H1 (cell line): Measurements from ENCODE around the gene PNMA1. TPM values are rescaled to one million over a fixed set of nuclear protein-coding genes. Genes with fewer than 3 reads are reported as not detected.

Experiments
- CTCF ChIA-PET: fragments of 300-600 bp; sonication (Branson Sonifier 250); formaldehyde crosslinking; loops from one replicate; lab custom pipeline; 2021; ENCODE audit not compliant: partially characterized antibody; lab: Charles Lee
- POLR2A ChIA-PET: fragments of 300-600 bp; sonication (Branson Sonifier 250); formaldehyde crosslinking; loops from one replicate; lab custom pipeline; 2021; ENCODE audit warnings: inconsistent platforms; ENCODE audit not compliant: partially characterized antibody; lab: Charles Lee
- DNase-seq, 2 experiments: peaks; one replicate each; pipeline versions ENCODE4 v3.0.0 to v3.0.0-alpha.2; 2010 to 2022; ENCODE audit warnings: low spot score in 2 of 2, low read depth in 1 of 2, mixed read lengths in 1 of 2
- FAIRE-seq: peaks from 2 replicates; lab custom pipeline; 2011; peaks lifted over from hg19 to GRCh38; lab: Jason Lieb, UNC
- H2AFZ ChIP-seq: 2 replicates; pipeline ENCODE4 v1.8.1; 2012; ENCODE audit warnings: low read length, inconsistent platforms
- H2AK5ac ChIP-seq: 2 replicates; pipeline ENCODE4 v1.6.1; 2013; ENCODE audit warnings: low read depth, low read length
- H2BK120ac ChIP-seq: replicated peaks from 2 replicates; pipeline ENCODE3; 2013; ENCODE audit warnings: low read depth, low read length, inconsistent platforms
- H2BK12ac ChIP-seq: 2 replicates; pipeline ENCODE4 v1.6.1; 2013; ENCODE audit warnings: low read depth, low read length
- H2BK15ac ChIP-seq: 2 replicates; pipeline ENCODE4 v1.6.1; 2013; ENCODE audit warnings: low read length
- H2BK20ac ChIP-seq: 2 replicates; pipeline ENCODE4 v1.6.1; 2013; ENCODE audit warnings: low read length
- H2BK5ac ChIP-seq: 2 replicates; pipeline ENCODE4 v1.6.1; 2013; ENCODE audit warnings: low read depth, low read length
- H3K14ac ChIP-seq: 2 replicates; pipeline ENCODE4 v1.6.1; 2013; ENCODE audit warnings: inconsistent platforms; ENCODE audit not compliant: insufficient read length
- H3K18ac ChIP-seq: 2 replicates; pipeline ENCODE4 v1.6.1; 2013; ENCODE audit warnings: low read length; ENCODE audit errors: extremely low read depth
- H3K23ac ChIP-seq: 2 replicates; pipeline ENCODE4 v1.6.1; 2013; ENCODE audit warnings: inconsistent platforms; ENCODE audit not compliant: insufficient read length
- H3K23me2 ChIP-seq: 2 replicates; pipeline ENCODE4 v1.6.1; 2013; ENCODE audit warnings: low read depth, low read length
- H3K27ac ChIP-seq: 2 replicates; pipeline ENCODE4 v1.6.1; 2011; ENCODE audit warnings: low read depth, low read length, inconsistent platforms
- H3K27me3 ChIP-seq, 4 experiments: replicated peaks in 1 of 4; 1 replicate in 1 of 4; 2 replicates in 3 of 4; pipeline versions ENCODE4 v1.6.1 to v1.8.1; 2011 to 2013; ENCODE audit warnings: low read length in 3 of 4, mild to moderate bottlenecking in 3 of 4, inconsistent platforms in 2 of 4, mixed read lengths in 2 of 4, moderate library complexity in 1 of 4; ENCODE audit not compliant: control insufficient read depth in 3 of 4, insufficient read depth in 3 of 4; ENCODE audit errors: extremely low read depth in 1 of 4
- H3K36me3 ChIP-seq, 4 experiments: 2 replicates each; pipeline versions ENCODE4 v1.6.1 to v1.8.1; 2011 to 2013; ENCODE audit warnings: mild to moderate bottlenecking in 4 of 4, low read length in 3 of 4, moderate library complexity in 2 of 4, control low read depth in 1 of 4, inconsistent platforms in 1 of 4; ENCODE audit not compliant: insufficient read depth in 4 of 4, control insufficient read depth in 2 of 4
- H3K4ac ChIP-seq: replicated peaks from 2 replicates; pipeline ENCODE3; 2013; ENCODE audit warnings: low read length, low read depth, mixed read lengths, inconsistent platforms; ENCODE audit not compliant: insufficient read length
- H3K4me1 ChIP-seq, 4 experiments: replicated peaks in 1 of 4; 1 replicate in 1 of 4; 2 replicates in 3 of 4; pipeline versions ENCODE4 v1.6.1 to v1.8.1; 2011 to 2013; ENCODE audit warnings: low read length in 3 of 4, inconsistent platforms in 2 of 4, mixed read lengths in 1 of 4; ENCODE audit not compliant: insufficient read depth in 4 of 4, control insufficient read depth in 3 of 4
- H3K4me2 ChIP-seq, 2 experiments: 2 replicates each; pipeline versions ENCODE4 v1.6.1 to v1.8.1; 2011 to 2013; ENCODE audit warnings: low read depth in 2 of 2, low read length in 2 of 2, control low read depth in 1 of 2, inconsistent platforms in 1 of 2, mild to moderate bottlenecking in 1 of 2; ENCODE audit not compliant: insufficient read depth in 1 of 2
- H3K4me3 ChIP-seq, 4 experiments: fragments of 200-600, 300-600 bp in 1 of 4; sonication (generic), shearing (Covaris generic), sonication (Bioruptor Twin) in 1 of 4; 2 replicates each; pipeline versions ENCODE4 v1.5.1 to v1.8.1; 2011 to 2016; ENCODE audit warnings: low read length in 4 of 4, low read depth in 3 of 4, control low read depth in 2 of 4, inconsistent platforms in 2 of 4, mild to moderate bottlenecking in 2 of 4, mixed read lengths in 1 of 4, moderate library complexity in 1 of 4; ENCODE audit not compliant: insufficient read depth in 2 of 4; ENCODE audit errors: extremely low read depth in 1 of 4
- H3K56ac ChIP-seq: replicated peaks from 2 replicates; pipeline ENCODE3; 2013; ENCODE audit warnings: low read depth, mild to moderate bottlenecking, mixed read lengths, low read length, inconsistent platforms; ENCODE audit not compliant: insufficient read length
- H3K79me1 ChIP-seq: 2 replicates; pipeline ENCODE4 v1.6.1; 2013; ENCODE audit warnings: low read depth, low read length, control low read depth
- H3K79me2 ChIP-seq, 2 experiments: 2 replicates each; pipeline versions ENCODE4 v1.6.1 to v1.8.1; 2012 to 2013; ENCODE audit warnings: low read length in 2 of 2, mild to moderate bottlenecking in 2 of 2, inconsistent platforms in 1 of 2; ENCODE audit not compliant: insufficient read depth in 2 of 2, control insufficient read depth in 1 of 2
- H3K9ac ChIP-seq, 4 experiments: replicated peaks in 1 of 4; 1 replicate in 1 of 4; 2 replicates in 3 of 4; pipeline versions ENCODE4 v1.6.1 to v1.8.1; 2011 to 2013; ENCODE audit warnings: low read depth in 3 of 4, low read length in 3 of 4, control low read depth in 2 of 4, mild to moderate bottlenecking in 2 of 4, moderate library complexity in 2 of 4, inconsistent platforms in 1 of 4; ENCODE audit errors: extremely low read depth in 1 of 4
- H3K9me3 ChIP-seq, 2 experiments: 2 replicates each; pipeline versions ENCODE4 v1.6.1 to v1.8.1; 2012 to 2013; ENCODE audit warnings: mild to moderate bottlenecking in 2 of 2, moderate library complexity in 2 of 2, control low read depth in 1 of 2, inconsistent platforms in 1 of 2, low read depth in 1 of 2, low read length in 1 of 2, mixed read lengths in 1 of 2; ENCODE audit not compliant: insufficient read depth in 2 of 2
- H4K20me1 ChIP-seq, 2 experiments: replicated peaks in 1 of 2; 2 replicates each; pipeline versions ENCODE3 to v1.8.1; 2011 to 2013; ENCODE audit warnings: inconsistent platforms in 2 of 2, low read length in 2 of 2, mild to moderate bottlenecking in 1 of 2; ENCODE audit not compliant: insufficient read depth in 2 of 2, control insufficient read depth in 1 of 2
- H4K5ac ChIP-seq: 2 replicates; pipeline ENCODE4 v1.6.1; 2013; ENCODE audit warnings: low read length, low read depth, mixed read lengths, inconsistent platforms; ENCODE audit not compliant: insufficient read length
- H4K8ac ChIP-seq: 2 replicates; pipeline ENCODE4 v1.8.0; 2013; ENCODE audit warnings: mild to moderate bottlenecking, moderate library complexity, low read length, inconsistent platforms; ENCODE audit not compliant: insufficient read depth; ENCODE audit errors: extremely low read depth
- H4K91ac ChIP-seq: replicated peaks from 2 replicates; pipeline ENCODE3; 2013; ENCODE audit warnings: low read length, mixed read lengths, inconsistent platforms; ENCODE audit not compliant: insufficient read length
- BACH1 ChIP-seq: IDR thresholded peaks from 2 replicates; pipeline ENCODE4 v1.6.1; 2012; ENCODE audit warnings: low read length, improper control_type of control experiment
- CTBP2 ChIP-seq: IDR thresholded peaks from 2 replicates; pipeline ENCODE4 v1.7.0; 2011; ENCODE audit warnings: borderline replicate concordance, mild to moderate bottlenecking, moderate library complexity, mixed read lengths, low read length; ENCODE audit not compliant: insufficient read depth, insufficient read length
- GABPA ChIP-seq: IDR thresholded peaks from 2 replicates; pipeline ENCODE4 v1.6.1; 2011; ENCODE audit warnings: mild to moderate bottlenecking, low read length, moderate library complexity, borderline replicate concordance; ENCODE audit not compliant: insufficient read depth
- KDM1A ChIP-seq: fragments of 200-600, 300-600 bp; sonication (generic); IDR thresholded peaks from 2 replicates; pipeline ENCODE4 v1.7.1; 2016; ENCODE audit warnings: mild to moderate bottlenecking, low read length, borderline replicate concordance
- KDM4A ChIP-seq: IDR thresholded peaks from one replicate; pipeline ENCODE4 v1.7.1; 2012; ENCODE audit warnings: low read depth, mild to moderate bottlenecking, moderate library complexity, low read length, inconsistent platforms; ENCODE audit not compliant: severe bottlenecking
- KDM5A ChIP-seq: fragments of 200-600 bp; IDR thresholded peaks from 2 replicates; pipeline ENCODE4 v1.7.1; 2012; ENCODE audit warnings: mild to moderate bottlenecking, low read length, inconsistent platforms, mixed read lengths
- NRF1 ChIP-seq: IDR thresholded peaks from 2 replicates; pipeline ENCODE4 v1.6.1; 2011; ENCODE audit warnings: mild to moderate bottlenecking, low read depth, low read length, improper control_type of control experiment
- RAD21 ChIP-seq, 2 experiments: IDR thresholded peaks in 1 of 2; conservative IDR thresholded peaks in 1 of 2; 2 replicates each; pipeline ENCODE4 v1.6.1; 2011; ENCODE audit warnings: low read depth in 2 of 2, low read length in 2 of 2, improper control_type of control experiment in 1 of 2, inconsistent platforms in 1 of 2, mild to moderate bottlenecking in 1 of 2, moderate library complexity in 1 of 2
- RFX5 ChIP-seq: IDR thresholded peaks from 2 replicates; pipeline ENCODE4 v1.6.1; 2011; ENCODE audit warnings: low read depth, low read length, improper control_type of control experiment, borderline replicate concordance
- SAP30 ChIP-seq: fragments of 300-600 bp; sonication (generic); IDR thresholded peaks from 2 replicates; pipeline ENCODE4 v1.7.1; 2012; ENCODE audit warnings: low read length, moderate library complexity, mild to moderate bottlenecking, inconsistent platforms; ENCODE audit not compliant: insufficient read depth, insufficient replicate concordance
- SP1 ChIP-seq: IDR thresholded peaks from 2 replicates; pipeline ENCODE4 v1.6.1; 2011; ENCODE audit warnings: low read depth, low read length
- SP4 ChIP-seq: IDR thresholded peaks from 2 replicates; pipeline ENCODE4 v1.6.1; 2012; ENCODE audit warnings: low read length, inconsistent platforms
- SUZ12 ChIP-seq: fragments of 200-600 bp; sonication (generic); IDR thresholded peaks from 2 replicates; pipeline ENCODE4 v1.6.1; 2012; ENCODE audit warnings: mild to moderate bottlenecking, inconsistent platforms, low read length, moderate library complexity, mixed read lengths
- TBP ChIP-seq: IDR thresholded peaks from 2 replicates; pipeline ENCODE4 v1.6.1; 2011; ENCODE audit warnings: low read depth, low read length, improper control_type of control experiment
- WGBS, 2 experiments: shearing (Covaris generic) in 1 of 2; methylation state at CpG; one replicate each; pipeline versions ENCODE4 v1.1.6 to v1.1.7; 2013 to 2015; ENCODE audit warnings: low lambda C conversion rate in 2 of 2, mixed read lengths in 2 of 2, inconsistent platforms in 1 of 2, low coverage in 1 of 2, missing lambda C conversion rate in 1 of 2; ENCODE audit not compliant: insufficient replicate concordance in 2 of 2, insufficient coverage in 1 of 2, insufficient read length in 1 of 2; ENCODE audit errors: extremely low coverage in 1 of 2, missing lambda C conversion rate in 1 of 2; 5-methylcytosine and 5-hydroxymethylcytosine counted together
- polyA plus RNA-seq, 7 experiments: library from polyadenylated mRNA; depleted of rRNA in 3 of 7; stranded (reverse) in 5 of 7; unstranded in 2 of 7; fragments of >200 nt in 5 of 7; fragments of 200-250 nt in 2 of 7; gene quantifications; 1 replicate in 5 of 7; 2 replicates in 1 of 7; 4 replicates in 1 of 7; pipeline versions ENCODE4 v1.2.1 to v1.2.3, GENCODE V29; 2011 to 2013; ENCODE audit warnings: missing spikeins in 2 of 7, mixed read lengths in 2 of 7
- total RNA-seq: library from RNA; stranded (reverse); fragmentation: NEBNext Ultra II Directional; extraction: Animal tissue kit (Norgen Biotek cat#: 25700); gene quantifications from 2 replicates; pipeline ENCODE4 v1.2.1, GENCODE V29; 2021

Gene PNMA1
- total and polyA plus RNA-seq, 2 of the 8 experiments (the other 6 are each of a cell fraction or from before 2014, with no cell fraction given): 15.8 to 52.7 TPM

GRCh38 chr14:73731111-73731510 is 16.9 kb upstream of the PNMA1 start:
- Histone ChIP-seq H2AFZ (no peak overlapping the region), H3K36me3 (peaks cover 0 to 4% (median 0%) of the 10 kb centered on the region in 4 experiments; a peak in 2 of 8 replicates), H3K4me2 (no peak overlapping the region), H3K27ac (no peak overlapping the region), H4K20me1 (no peaks in the 10 kb centered on the region), H2BK12ac (no peak overlapping the region), H4K8ac (no peak overlapping the region), H3K23me2 (no peaks in the 10 kb centered on the region), H3K4me3 (no peak overlapping the region), H4K5ac (no peak overlapping the region), H3K18ac (no peak overlapping the region), H4K91ac (no peak overlapping the region), H3K27me3 (no peaks in the 10 kb centered on the region), H2BK5ac (no peak overlapping the region), H3K79me2 (no peaks in the 10 kb centered on the region), H3K4ac (no peak overlapping the region), H2BK20ac (no peak overlapping the region), H3K14ac (no peak overlapping the region), H2BK15ac (no peak overlapping the region), H3K79me1 (no peaks in the 10 kb centered on the region), H3K9ac (no peak overlapping the region), H2AK5ac (no peak overlapping the region), H3K4me1 (peaks cover 0 to 4% (median 3%) of the 10 kb centered on the region in 4 experiments; a peak in 3 of 7 replicates), H3K23ac (no peak overlapping the region), H2BK120ac (no peak overlapping the region), H3K9me3 (no peaks in the 10 kb centered on the region), H3K56ac (no peak overlapping the region)
- 86% methylated on average over 3 of the region's 3 CpGs; no CpG with 5 or more reads in 1 of the 2 experiments for WGBS, 2 experiments
- no peak for FAIRE-seq
- POLR2A ChIA-PET: interaction anchor here (0.8 to 1.1 kb wide), 2 partner anchors 154 to 554 kb away, joined by 3 read pairs; no protein-coding TSS in a partner anchor
- CTCF ChIA-PET: interaction anchor here (0.5 to 13.7 kb wide), 12 partner anchors 11 to 232 kb away, joined by 3 to 179 read pairs (median 4); a partner anchor contains a TSS
- no peak for DNase-seq
- no peak for TF ChIP-seq RFX5
- no peak for TF ChIP-seq SAP30
- no peak for TF ChIP-seq KDM4A
- no peak for TF ChIP-seq TBP
- TF ChIP-seq SP4: no peak
- no peak for TF ChIP-seq CTBP2
- TF ChIP-seq KDM5A: no peak
- no peak for TF ChIP-seq KDM1A
- TF ChIP-seq RAD21 (IDR thresholded peaks at IDR 0.05 in 1 of 2, conservative IDR thresholded peaks at IDR 0.05 in 1 of 2; ENCODE audit: low read depth in 2 of 2, low read length in 2 of 2): no peak
- no peak for TF ChIP-seq GABPA
- TF ChIP-seq SP1: no peak
- TF ChIP-seq SUZ12: no peak
- no peak for TF ChIP-seq BACH1
- TF ChIP-seq NRF1: no peak
